Measurements from ENCODE around the gene VPS41.

- TF ChIP-seq, protein P1, sequence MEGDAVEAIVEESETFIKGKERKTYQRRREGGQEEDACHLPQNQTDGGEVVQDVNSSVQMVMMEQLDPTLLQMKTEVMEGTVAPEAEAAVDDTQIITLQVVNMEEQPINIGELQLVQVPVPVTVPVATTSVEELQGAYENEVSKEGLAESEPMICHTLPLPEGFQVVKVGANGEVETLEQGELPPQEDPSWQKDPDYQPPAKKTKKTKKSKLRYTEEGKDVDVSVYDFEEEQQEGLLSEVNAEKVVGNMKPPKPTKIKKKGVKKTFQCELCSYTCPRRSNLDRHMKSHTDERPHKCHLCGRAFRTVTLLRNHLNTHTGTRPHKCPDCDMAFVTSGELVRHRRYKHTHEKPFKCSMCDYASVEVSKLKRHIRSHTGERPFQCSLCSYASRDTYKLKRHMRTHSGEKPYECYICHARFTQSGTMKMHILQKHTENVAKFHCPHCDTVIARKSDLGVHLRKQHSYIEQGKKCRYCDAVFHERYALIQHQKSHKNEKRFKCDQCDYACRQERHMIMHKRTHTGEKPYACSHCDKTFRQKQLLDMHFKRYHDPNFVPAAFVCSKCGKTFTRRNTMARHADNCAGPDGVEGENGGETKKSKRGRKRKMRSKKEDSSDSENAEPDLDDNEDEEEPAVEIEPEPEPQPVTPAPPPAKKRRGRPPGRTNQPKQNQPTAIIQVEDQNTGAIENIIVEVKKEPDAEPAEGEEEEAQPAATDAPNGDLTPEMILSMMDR (IDR thresholded peaks at IDR 0.05): no peak
- TF ChIP-seq POLR2A (IDR thresholded peaks at IDR 0.05): no peak
Measured at GRCh38 chr7:38928506-38928905, 19.5 kb upstream of the VPS41 start.
